Calu3 (cell line): ENCODE measurements around the gene R3HDM2. TPM values are rescaled to one million over a fixed set of nuclear protein-coding genes. Genes with fewer than 3 reads are reported as not detected.
"Not testable (repeated sequence)": the region's sequence is repeated elsewhere in the genome, so short reads cannot be mapped to it uniquely, and the experiment has no call there.

Experiments
- BruUV-seq: library from RNA; stranded (reverse); fragments of 400-500 nt; replicated peaks from 2 replicates; lab custom pipeline; 2021; lab: Mats Ljungman, UMichigan
- CTCF ChIA-PET: fragments of 300-600 bp; sonication (Branson Sonifier 250); formaldehyde crosslinking; loops from one replicate; lab custom pipeline; 2022; ENCODE audit warnings: antibody characterized with exemption; lab: Charles Lee
- DNase-seq: peaks from one replicate; pipeline ENCODE4 v3.0.0; 2022
- H3K27ac Mint-ChIP-seq: one replicate; pipeline ENCODE4 v1.8.0; 2022; ENCODE audit warnings: mixed read lengths; ENCODE audit not compliant: unreplicated experiment
- H3K27me3 Mint-ChIP-seq: one replicate; pipeline ENCODE4 v1.8.0; 2022; ENCODE audit warnings: mixed read lengths; ENCODE audit not compliant: unreplicated experiment
- H3K36me3 Mint-ChIP-seq: one replicate; pipeline ENCODE4 v1.8.0; 2022; ENCODE audit warnings: mild to moderate bottlenecking, moderate library complexity, mixed read lengths; ENCODE audit not compliant: insufficient read depth, unreplicated experiment
- H3K4me1 Mint-ChIP-seq: one replicate; pipeline ENCODE4 v1.8.0; 2022; ENCODE audit warnings: mild to moderate bottlenecking, low read depth, mixed read lengths; ENCODE audit not compliant: unreplicated experiment
- H3K4me3 Mint-ChIP-seq: one replicate; pipeline ENCODE4 v1.8.0; 2022; ENCODE audit warnings: mild to moderate bottlenecking, low read depth, moderate library complexity, mixed read lengths; ENCODE audit not compliant: unreplicated experiment
- H3K9me3 Mint-ChIP-seq: one replicate; pipeline ENCODE4 v1.8.0; 2022; ENCODE audit warnings: low read depth, mixed read lengths; ENCODE audit not compliant: unreplicated experiment
- intact Hi-C: fragments of 100-400 bp; cut with micrococcal nuclease; formaldehyde crosslinking; loops from one replicate; pipeline ENCODE4 v1.10.0; 2022; ENCODE audit not compliant: unreplicated experiment
- total RNA-seq: library from RNA; stranded (reverse); gene quantifications from 2 replicates; pipeline ENCODE4 v1.2.3, GENCODE V29; 2022
- TF ChIP-seq, protein P1 (sequence below): fragments of 200-600 bp; IDR thresholded peaks from one replicate; pipeline ENCODE4 v1.8.0; 2022; ENCODE audit warnings: antibody characterized with exemption; ENCODE audit not compliant: unreplicated experiment

Gene R3HDM2
- total RNA-seq, 1 experiment from 2014 or later, result 77.3 TPM

DNA sequence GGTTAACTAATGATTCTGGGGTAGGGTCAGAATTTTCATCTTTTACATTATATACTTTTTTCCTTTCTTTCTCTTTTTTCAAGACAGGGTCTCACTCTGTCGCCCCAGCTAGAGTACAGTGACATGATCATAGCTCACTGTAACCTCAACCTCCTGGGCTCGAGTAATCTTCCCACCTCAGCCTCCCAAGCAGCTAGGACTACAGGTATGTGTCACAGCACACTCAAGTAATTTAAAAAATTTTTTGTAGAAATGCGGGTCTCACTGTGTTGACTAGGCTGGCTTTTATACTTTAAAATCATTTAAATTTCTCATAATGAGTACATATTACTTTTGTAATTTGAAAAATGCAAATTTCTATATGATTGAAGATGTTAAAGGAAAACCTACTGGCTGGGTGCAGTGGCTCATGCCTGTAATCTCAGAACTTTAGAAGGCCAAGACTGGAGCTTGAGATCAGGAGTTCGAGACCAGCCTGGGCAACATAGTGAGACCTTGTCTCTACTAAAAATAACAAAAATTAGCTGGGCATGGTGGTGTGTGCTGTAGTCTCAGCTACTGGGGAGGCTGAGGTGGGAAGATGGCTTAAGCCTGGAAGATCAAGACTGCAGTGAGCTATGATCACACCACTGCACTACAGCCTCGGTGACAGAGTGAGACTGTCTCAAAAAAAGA lies 25.7 kb downstream of the R3HDM2 start:
- no peaks in the 10 kb centered on the region for H3K27me3 Mint-ChIP-seq
- DNase-seq, result no peak
- no peak overlapping the region for H3K27ac Mint-ChIP-seq
- H3K9me3 Mint-ChIP-seq, result no peaks in the 10 kb centered on the region
- BruUV-seq, result no TSS peak
- intact Hi-C loops, result no loop called here
- CTCF ChIA-PET, result no interaction called here
- TF ChIP-seq, protein P1, sequence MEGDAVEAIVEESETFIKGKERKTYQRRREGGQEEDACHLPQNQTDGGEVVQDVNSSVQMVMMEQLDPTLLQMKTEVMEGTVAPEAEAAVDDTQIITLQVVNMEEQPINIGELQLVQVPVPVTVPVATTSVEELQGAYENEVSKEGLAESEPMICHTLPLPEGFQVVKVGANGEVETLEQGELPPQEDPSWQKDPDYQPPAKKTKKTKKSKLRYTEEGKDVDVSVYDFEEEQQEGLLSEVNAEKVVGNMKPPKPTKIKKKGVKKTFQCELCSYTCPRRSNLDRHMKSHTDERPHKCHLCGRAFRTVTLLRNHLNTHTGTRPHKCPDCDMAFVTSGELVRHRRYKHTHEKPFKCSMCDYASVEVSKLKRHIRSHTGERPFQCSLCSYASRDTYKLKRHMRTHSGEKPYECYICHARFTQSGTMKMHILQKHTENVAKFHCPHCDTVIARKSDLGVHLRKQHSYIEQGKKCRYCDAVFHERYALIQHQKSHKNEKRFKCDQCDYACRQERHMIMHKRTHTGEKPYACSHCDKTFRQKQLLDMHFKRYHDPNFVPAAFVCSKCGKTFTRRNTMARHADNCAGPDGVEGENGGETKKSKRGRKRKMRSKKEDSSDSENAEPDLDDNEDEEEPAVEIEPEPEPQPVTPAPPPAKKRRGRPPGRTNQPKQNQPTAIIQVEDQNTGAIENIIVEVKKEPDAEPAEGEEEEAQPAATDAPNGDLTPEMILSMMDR, result no peak
- H3K4me1 Mint-ChIP-seq, result no peaks in the 10 kb centered on the region
- H3K4me3 Mint-ChIP-seq, result no peak overlapping the region
- H3K36me3 Mint-ChIP-seq, result no peaks in the 10 kb centered on the region

DNA sequence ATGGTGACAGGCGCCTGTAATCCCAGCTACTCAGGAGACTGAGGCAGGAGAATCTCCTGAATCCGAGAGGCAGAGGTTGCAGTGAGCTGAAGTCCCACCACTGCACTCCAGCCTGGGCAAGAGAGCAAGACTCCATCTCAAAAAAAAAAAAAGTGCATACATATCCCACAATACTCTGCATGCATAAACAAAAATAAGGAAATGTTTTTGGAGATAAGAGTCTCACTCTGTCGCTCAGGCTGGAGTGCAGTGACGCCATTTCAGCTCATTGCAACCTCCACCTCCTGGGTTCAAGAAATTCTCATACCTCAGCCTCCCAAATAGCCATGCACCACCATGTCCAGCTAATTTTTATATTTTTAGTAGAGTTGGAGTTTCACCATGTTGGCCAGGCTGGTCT lies 28.7 kb downstream of the R3HDM2 start:
- DNase-seq, H3K4me1 Mint-ChIP-seq, H3K36me3 Mint-ChIP-seq, intact Hi-C loops, H3K27ac Mint-ChIP-seq, H3K27me3 Mint-ChIP-seq, H3K9me3 Mint-ChIP-seq, BruUV-seq, H3K4me3 Mint-ChIP-seq: not testable (repeated sequence)
- CTCF ChIA-PET, result interaction anchor here (0.6 kb wide), 1 partner anchor 19 kb away, joined by 3 read pairs; no protein-coding TSS in a partner anchor

DNA sequence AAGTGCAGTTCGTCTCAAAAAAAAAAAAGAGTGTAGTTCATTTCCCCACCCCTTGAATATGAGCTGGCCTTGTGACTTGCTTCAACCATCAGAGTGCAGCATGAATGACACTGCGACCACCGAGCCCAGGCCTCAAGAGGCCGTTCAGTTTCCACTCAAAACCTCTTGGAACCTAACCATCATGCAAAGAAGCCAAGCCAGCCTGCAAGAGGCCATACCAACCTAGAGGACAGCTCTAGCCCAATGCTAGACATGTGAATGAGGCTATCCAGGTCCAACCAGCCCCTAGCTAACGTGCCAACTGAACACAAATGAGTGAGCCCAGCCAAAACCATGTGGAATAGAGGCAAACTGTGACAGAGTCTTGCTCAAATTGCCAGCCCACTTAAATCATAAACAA lies 29.7 kb downstream of the R3HDM2 start:
- no peak overlapping the region for H3K4me3 Mint-ChIP-seq
- no peaks in the 10 kb centered on the region for H3K4me1 Mint-ChIP-seq
- no peak overlapping the region for H3K27ac Mint-ChIP-seq
- H3K27me3 Mint-ChIP-seq, result no peaks in the 10 kb centered on the region
- intact Hi-C loops, result no loop called here
- BruUV-seq, result no TSS peak
- H3K36me3 Mint-ChIP-seq, result no peaks in the 10 kb centered on the region
- CTCF ChIA-PET, result interaction anchor here (0.7 kb wide), 1 partner anchor 141 kb away, joined by 4 read pairs; no protein-coding TSS in a partner anchor
- DNase-seq, result no peak
- TF ChIP-seq, protein P1, result no peak
- no peaks in the 10 kb centered on the region for H3K9me3 Mint-ChIP-seq

DNA sequence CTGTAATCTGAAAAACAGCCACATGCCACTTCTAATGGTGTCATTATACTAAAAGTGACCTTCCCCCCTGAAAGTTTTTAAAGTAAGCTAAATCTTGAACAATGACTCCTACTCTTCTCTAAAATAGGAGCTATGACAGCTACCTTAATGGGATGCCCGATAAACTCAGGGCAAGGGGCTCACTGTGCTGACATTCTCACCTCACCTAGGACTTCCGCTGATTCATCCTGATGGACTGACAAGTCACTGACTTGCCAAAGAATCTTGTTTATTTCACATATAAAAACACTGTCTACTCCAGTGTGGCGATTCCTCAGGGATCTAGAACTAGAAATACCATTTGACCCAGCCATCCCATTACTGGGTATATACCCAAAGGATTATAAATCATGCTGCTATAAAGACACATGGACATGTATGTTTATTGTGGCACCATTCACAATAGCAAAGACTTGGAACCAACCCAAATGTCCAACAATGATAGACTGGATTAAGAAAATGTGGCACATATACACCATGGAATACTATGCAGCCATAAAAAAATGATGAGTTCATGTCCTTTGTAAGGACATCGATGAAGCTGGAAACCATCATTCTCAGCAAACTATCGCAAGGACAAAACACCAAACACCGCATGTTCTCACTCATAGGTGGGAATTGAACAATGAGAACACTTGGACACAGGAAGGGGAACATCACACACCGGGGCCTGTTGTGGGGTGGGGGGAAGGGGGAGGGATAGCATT lies 31.0 kb downstream of the R3HDM2 start:
- H3K4me1 Mint-ChIP-seq, H3K36me3 Mint-ChIP-seq, H3K9me3 Mint-ChIP-seq, H3K27ac Mint-ChIP-seq, H3K4me3 Mint-ChIP-seq, DNase-seq, BruUV-seq, H3K27me3 Mint-ChIP-seq, intact Hi-C loops: not testable (repeated sequence)
- CTCF ChIA-PET, result interaction anchor here (0.6 to 1.2 kb wide), 4 partner anchors 9 to 115 kb away, joined by 3 to 4 read pairs (median 3); no protein-coding TSS in a partner anchor

DNA sequence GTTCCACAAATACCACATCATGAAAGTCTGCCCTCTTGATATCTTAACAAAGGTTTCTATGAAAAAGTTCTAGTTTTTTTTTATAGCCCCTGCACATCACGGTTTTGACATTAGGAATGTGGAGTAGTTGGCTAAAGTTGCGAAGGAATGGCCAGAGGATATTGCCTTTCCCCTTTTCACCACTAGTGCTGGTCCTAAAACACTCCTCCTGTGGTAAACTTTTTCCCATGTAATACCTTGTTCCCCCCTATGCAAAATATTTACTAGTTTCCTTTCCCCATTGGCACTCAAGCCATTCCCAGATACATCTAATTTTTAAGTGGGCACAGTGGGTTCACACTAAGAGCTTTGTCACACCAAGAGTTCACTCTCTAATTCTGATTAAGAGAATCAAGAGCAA lies 33.4 kb downstream of the R3HDM2 start:
- Mint-ChIP-seq H3K4me1 (no peaks in the 10 kb centered on the region), H3K9me3 (no peaks in the 10 kb centered on the region), H3K36me3 (peaks cover 20% of the 10 kb centered on the region)

More for the DNA sequence above, 33.4 kb downstream of the R3HDM2 start:
- H3K4me3 Mint-ChIP-seq, result no peak overlapping the region
- intact Hi-C loops, result no loop called here
- no peak overlapping the region for H3K27ac Mint-ChIP-seq
- H3K27me3 Mint-ChIP-seq, result no peaks in the 10 kb centered on the region
- DNase-seq, result no peak
- CTCF ChIA-PET, result interaction anchor here (0.7 kb wide), 1 partner anchor 12 kb away, joined by 6 read pairs; no protein-coding TSS in a partner anchor
- no TSS peak for BruUV-seq
- TF ChIP-seq, protein P1, result no peak
